AG08396 (cell line): ENCODE measurements around the gene OGT.

Experiments used
- DNase-seq: peaks from one replicate; pipeline ENCODE4 v3.0.0; 2012; ENCODE audit warnings: low spot score, mixed read lengths

The OGT gene

GRCh38 chrX:71622576-71623450, 89.9 kb downstream of the OGT start:
- DNase-seq: peak; percentile 81

- no peak for DNase-seq
Measured at GRCh38 chrX:71623714-71624113, 90.8 kb downstream of the OGT start.

GRCh38 chrX:71625471-71625870, 92.6 kb downstream of the OGT start:
- DNase-seq: no peak
